Astrocyte of the cerebellum (primary cell): ENCODE results near the gene CCDC146.

ENCODE experiments used
- DNase-seq: peaks from one replicate; pipeline ENCODE4 v3.0.0-alpha.2; 2011; ENCODE audit warnings: low read depth
- H3K4me3 ChIP-seq: 2 replicates; pipeline ENCODE4 v1.5.1; 2011; ENCODE audit warnings: mild to moderate bottlenecking, low read depth, low read length, moderate library complexity
- in situ Hi-C: cut with HindIII; loops from 2 replicates; pipeline ENCODE4 v1.10.0; 2017; ENCODE audit warnings: low sequenced_read_pairs
- TF ChIP-seq, protein P1 (sequence below): IDR thresholded peaks from 2 replicates; pipeline ENCODE4 v1.5.1; 2012; ENCODE audit warnings: low read length, low read depth, moderate library complexity, mild to moderate bottlenecking; ENCODE audit errors: missing control alignments

Gene CCDC146

DNA sequence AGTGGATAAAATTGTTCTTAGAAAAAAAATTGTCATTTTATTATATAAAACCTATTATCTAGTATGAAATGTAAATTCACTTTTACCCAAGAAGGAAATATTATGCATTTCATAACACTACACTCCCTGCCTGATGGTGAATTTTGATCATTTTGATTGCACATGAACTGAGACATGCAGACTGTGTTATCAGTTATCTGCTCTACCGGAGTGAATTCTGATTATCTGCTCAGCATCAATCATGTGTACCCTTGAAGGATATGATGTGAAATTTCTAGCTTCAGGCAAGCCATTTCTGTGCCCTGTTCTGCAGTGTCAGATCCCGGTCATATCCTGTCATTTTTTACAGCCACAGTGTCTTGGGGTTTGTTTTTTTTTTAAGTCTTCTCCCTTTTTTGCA is 162.2 kb downstream of the CCDC146 start:
- in situ Hi-C loops: no loop called here
- no peak overlapping the region for H3K4me3 ChIP-seq
- TF ChIP-seq, protein P1, sequence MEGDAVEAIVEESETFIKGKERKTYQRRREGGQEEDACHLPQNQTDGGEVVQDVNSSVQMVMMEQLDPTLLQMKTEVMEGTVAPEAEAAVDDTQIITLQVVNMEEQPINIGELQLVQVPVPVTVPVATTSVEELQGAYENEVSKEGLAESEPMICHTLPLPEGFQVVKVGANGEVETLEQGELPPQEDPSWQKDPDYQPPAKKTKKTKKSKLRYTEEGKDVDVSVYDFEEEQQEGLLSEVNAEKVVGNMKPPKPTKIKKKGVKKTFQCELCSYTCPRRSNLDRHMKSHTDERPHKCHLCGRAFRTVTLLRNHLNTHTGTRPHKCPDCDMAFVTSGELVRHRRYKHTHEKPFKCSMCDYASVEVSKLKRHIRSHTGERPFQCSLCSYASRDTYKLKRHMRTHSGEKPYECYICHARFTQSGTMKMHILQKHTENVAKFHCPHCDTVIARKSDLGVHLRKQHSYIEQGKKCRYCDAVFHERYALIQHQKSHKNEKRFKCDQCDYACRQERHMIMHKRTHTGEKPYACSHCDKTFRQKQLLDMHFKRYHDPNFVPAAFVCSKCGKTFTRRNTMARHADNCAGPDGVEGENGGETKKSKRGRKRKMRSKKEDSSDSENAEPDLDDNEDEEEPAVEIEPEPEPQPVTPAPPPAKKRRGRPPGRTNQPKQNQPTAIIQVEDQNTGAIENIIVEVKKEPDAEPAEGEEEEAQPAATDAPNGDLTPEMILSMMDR: no peak
- DNase-seq: no peak

DNA sequence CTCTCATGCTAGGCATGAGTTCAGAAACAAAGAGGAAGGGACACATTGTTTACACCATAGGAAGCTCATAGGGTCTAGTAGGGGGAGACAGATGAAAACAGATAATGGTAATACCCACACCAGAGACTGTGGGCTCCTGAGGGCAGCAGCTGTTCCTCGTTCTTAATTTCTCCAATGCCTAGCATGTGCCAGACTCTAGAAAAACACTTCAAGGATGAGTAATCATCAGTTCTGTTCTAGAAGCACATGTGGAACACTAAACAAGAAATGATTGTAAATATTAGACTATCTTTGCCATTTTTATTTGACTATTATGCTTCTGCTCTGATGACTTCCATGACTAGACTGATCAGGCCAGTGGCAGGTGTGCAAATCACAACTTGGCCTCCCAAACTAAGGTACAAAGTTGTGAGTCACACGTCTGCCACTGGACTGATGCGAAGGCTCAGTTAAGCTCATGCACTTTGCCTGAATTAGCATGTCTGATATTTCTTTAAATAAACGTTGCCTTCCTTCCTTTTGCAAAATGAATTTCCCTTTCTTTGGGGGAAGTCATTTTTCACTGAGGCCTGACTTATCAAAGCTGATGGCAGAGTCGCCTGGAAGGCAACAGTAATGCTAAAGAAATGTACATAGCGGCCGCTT is 166.4 kb downstream of the CCDC146 start:
- TF ChIP-seq, protein P1: no peak
- no peak for DNase-seq

DNA sequence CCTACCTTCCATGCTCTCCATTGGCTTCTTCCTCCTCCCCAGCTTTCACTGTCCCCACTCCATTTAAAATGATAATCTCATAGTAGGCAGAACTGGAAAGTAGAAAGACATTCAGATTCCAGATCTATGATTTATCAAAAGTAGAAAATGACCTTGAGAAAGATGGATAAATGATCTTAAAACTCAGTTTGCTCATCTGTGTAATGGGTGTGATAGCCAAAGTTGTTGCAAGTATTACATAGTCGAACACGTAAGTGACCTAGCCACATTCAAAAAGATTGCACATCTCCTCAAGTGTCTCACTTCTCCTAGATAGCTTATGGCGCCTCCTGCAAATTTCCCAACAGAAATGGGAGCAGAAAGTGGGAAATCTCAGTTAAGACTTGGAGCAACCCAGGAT is 167.0 kb downstream of the CCDC146 start:
- TF ChIP-seq, protein P1: no peak
- no peak for DNase-seq
- no peak overlapping the region for H3K4me3 ChIP-seq
- in situ Hi-C loops: no loop called here

More for the DNA sequence above, 166.4 kb downstream of the CCDC146 start:
- in situ Hi-C loops: no loop called here
- no peak overlapping the region for H3K4me3 ChIP-seq

DNA sequence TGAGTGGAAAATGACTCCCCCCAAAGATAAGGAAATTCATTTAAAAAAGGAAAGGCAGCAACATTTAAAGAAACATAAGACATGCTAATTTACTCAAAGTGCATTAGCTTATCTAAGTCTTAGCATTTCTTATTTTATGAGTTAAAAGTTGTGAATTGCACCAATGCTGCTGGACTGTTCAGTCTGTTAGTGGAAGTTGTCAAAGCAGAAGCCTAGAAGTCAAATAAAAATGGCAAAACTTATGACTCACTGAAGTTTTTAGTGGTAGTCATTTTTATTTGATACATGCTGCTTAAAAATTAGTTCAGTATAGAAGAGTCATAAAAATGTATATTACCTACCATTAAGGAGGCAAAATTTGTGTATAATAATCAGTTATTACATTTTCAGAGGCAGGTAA is 168.0 kb downstream of the CCDC146 start:
- no peak for DNase-seq
- in situ Hi-C loops: no loop called here
- no peak overlapping the region for H3K4me3 ChIP-seq
- TF ChIP-seq, protein P1: no peak

DNA sequence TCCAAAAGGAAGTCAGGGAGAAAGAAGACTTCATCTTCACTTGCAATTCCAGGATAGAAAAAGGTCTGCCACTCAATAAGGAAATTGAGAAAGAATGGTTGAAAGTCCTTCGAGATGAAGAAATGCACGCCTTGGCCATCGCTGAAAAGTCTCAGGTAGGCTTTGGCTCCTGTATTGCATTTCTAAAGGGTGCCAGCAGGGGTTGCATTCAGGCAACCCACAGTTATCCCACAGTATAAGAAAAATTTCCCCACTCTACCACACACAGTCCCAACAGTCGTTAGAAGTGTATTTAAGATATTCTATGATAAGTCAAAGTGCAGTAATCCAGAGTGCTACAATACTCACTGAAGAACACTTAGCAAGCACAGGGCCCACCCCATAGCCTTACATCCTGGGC is 170.6 kb downstream of the CCDC146 start:
- DNase-seq: no peak
- H3K4me3 ChIP-seq: no peak overlapping the region
- TF ChIP-seq, protein P1: no peak
- in situ Hi-C loops: no loop called here

DNA sequence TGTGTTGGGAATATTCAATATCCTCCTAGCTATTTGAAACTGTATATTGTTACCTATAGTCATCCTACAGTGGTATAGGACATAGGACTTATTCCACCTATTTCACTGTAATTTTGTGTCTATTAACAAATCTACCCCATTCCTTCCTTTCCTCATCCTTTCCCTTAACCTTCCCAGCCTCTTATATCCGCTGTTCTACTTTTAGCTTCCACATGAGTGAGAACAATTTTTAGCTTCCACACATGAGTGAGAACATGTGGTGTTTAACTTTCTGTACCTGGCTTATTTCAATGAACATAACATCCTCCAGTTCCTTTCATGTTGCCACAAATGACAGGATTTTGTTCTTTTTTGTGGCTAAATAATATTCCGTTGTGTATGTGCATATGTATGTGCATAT is 173.1 kb downstream of the CCDC146 start:
- TF ChIP-seq, protein P1: no peak
- DNase-seq: no peak
- in situ Hi-C loops: no loop called here
- no peak overlapping the region for H3K4me3 ChIP-seq
